ENCODE data around the gene BTRC. TPM values are rescaled to one million over a fixed set of nuclear protein-coding genes. Genes with fewer than 3 reads are reported as not detected.

The BTRC gene
- total and polyA plus RNA-seq, 5 experiments from 2014 or later = 7.9 to 23.8 (median 11.0) TPM

DNA sequence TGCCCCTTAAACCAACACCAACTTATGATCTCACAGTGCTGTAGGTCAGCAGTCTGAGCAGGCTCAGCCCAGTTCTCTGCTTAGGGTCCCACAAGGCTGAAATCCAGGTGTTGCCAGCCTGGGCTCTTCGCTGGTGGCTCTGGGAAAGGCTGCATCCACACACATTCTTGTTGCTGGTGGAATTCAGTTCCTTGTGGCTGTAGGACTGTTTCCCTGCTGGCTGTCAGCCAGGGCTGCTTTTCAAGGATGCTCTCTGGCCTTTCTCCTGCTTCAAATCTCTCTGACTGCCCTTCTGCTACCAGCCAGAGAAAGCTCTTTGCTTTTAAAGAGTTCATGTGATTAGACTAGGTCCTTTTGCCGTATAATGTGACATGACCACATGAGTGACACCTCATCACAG, 218.8 kb downstream of the BTRC start:
- H3K27me3 Mint-ChIP-seq = peaks cover 11 to 23% (median 17%) of the 10 kb centered on the region in 5 donors
- peak in 1 of 10 donors; percentile 0 for DNase-seq
- no peak overlapping the region for H3K27ac Mint-ChIP-seq
- no peaks in the 10 kb centered on the region for H3K9me3 Mint-ChIP-seq
- peaks cover 0 to 3% (median 2%) of the 10 kb centered on the region in 3 donors for H3K36me3 Mint-ChIP-seq
- no peak overlapping the region for H3K4me3 Mint-ChIP-seq
- H3K4me1 Mint-ChIP-seq = peaks cover 6 to 16% (median 10%) of the 10 kb centered on the region in 4 donors
- ATAC-seq = no peak
- POLR2A ChIA-PET = no interaction called here

DNA sequence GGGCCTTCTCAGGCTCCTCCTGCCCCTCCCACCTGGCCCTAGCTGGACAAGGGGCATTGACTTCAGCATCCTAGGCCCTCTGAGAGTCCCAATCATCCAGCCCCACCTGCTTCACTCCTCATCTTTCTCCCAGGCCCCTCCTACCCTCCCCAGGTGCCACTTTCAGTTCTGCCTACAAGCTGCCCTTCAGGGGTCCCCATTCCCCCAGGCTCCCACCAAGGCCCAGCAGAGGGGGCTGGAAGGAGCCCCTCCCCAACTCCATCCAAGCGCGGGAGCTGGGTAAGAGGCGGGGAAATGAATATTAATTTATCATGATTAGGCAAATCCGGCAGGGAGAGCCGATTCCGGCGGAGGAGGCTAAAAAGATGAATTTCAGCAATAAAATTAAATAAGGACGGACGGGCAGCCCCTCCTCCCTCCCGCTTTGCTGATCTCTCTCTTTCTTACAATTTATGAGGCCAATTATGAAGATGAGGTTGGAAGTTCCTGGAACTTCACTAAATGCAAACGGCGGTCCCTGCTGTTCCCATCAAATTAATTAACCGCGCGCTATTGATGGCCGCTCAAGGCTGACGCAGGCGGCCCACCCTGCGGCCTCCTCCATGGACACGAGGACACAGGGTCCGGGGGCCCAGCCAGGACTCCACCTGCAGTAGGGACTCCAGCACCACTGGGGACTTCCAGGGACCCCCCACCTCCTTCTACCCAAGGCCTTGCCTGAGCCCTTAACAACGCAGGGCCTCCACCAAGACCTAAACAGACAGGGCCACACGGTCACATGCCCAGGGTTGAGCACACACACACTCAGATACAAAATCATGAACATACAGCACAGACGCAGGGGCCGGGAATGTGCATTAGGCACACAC, 220.2 kb downstream of the BTRC start:
- H3K4me3 Mint-ChIP-seq = no peak overlapping the region
- H3K36me3 Mint-ChIP-seq = peaks cover 0 to 5% (median 2%) of the 10 kb centered on the region in 3 donors
- H3K27ac Mint-ChIP-seq = peak overlapping the region in 2 of 10 donors; percentile 41 to 72
- POLR2A ChIA-PET = no interaction called here
- DNase-seq (peak in 1 of 10 donors; percentile 54), ATAC-seq (no peak)
- H3K9me3 Mint-ChIP-seq = no peaks in the 10 kb centered on the region
- peaks cover 6 to 16% (median 10%) of the 10 kb centered on the region in 4 donors for H3K4me1 Mint-ChIP-seq
- peaks cover 2 to 10% (median 6%) of the 10 kb centered on the region in 5 donors for H3K27me3 Mint-ChIP-seq

DNA sequence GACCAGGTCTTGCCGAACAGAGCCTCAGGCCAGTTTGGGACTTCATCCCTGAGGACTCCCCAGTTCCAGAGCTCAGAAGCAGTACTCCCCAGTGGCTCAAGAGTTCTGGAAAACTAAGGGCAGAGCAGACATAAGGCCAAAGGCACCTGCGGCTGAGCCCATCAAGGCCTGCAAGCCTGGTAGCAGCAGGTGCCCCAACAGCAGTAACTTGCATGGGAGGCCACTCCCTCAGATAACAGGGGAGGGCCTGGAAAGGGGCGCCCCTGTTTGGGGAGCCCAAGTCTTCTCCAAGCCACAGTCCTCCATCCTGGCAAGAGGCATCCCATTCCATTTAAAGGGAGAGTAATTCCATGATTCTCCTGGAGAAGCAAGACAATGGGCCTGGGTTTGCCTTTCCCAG, 221.1 kb downstream of the BTRC start:
- Mint-ChIP-seq H3K36me3 (peaks cover 0 to 10% (median 2%) of the 10 kb centered on the region in 3 donors), H3K9me3 (no peaks in the 10 kb centered on the region), H3K27me3 (peaks cover 0 to under 1% (median 0%) of the 10 kb centered on the region in 5 donors), H3K4me1 (peaks cover 2 to 8% (median 3%) of the 10 kb centered on the region in 4 donors), H3K4me3 (no peak overlapping the region), H3K27ac (no peak overlapping the region)
- POLR2A ChIA-PET = no interaction called here
- DNase-seq (peak in 1 of 10 donors; percentile 21), ATAC-seq (no peak)

DNA sequence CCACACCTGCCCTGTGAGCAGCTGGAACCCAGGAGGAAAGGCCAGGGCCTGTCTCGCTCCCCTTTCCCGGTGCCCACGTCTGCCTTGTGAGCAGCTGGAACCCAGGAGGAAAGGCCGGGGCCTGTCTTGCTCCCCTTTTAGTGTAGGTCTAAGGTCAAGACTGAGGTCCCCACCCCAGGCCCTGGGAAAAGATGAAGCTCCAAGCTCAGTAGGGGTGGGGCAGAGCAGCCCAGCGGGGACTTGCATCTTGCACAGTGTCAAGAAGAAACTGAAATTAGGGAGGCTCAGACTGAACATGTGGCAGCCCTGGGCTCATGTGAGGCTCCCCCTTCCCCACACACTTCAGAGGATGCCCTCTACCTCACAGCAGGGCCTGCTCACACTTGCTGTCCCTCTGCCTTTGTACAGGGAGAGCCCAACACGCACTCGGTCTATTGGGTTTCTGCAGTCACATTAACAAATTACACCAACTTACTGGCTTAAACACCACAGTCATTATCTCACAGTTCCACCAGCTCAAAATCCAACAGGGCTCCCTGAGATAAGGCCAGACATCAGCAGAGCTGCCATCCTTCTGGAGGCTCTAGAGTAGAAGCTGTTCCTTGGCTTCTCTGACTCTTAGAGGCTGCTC, 221.7 kb downstream of the BTRC start:
- ATAC-seq = no peak
- H3K27ac Mint-ChIP-seq = peak overlapping the region in 3 of 10 donors; percentile 34 to 83 (median 65)
- H3K9me3 Mint-ChIP-seq = no peaks in the 10 kb centered on the region
- peak in 1 of 10 donors; percentile 45 for DNase-seq
- H3K4me1 Mint-ChIP-seq = peaks cover 0 to 3% (median 1%) of the 10 kb centered on the region in 4 donors
- H3K4me3 Mint-ChIP-seq = no peak overlapping the region
- H3K27me3 Mint-ChIP-seq = no peaks in the 10 kb centered on the region
- H3K36me3 Mint-ChIP-seq = peaks cover 0 to 15% (median 2%) of the 10 kb centered on the region in 3 donors
- POLR2A ChIA-PET = interaction anchor here (0.7 kb wide), 1 partner anchor 74 kb away, joined by 4 read pairs; no protein-coding TSS in a partner anchor

DNA sequence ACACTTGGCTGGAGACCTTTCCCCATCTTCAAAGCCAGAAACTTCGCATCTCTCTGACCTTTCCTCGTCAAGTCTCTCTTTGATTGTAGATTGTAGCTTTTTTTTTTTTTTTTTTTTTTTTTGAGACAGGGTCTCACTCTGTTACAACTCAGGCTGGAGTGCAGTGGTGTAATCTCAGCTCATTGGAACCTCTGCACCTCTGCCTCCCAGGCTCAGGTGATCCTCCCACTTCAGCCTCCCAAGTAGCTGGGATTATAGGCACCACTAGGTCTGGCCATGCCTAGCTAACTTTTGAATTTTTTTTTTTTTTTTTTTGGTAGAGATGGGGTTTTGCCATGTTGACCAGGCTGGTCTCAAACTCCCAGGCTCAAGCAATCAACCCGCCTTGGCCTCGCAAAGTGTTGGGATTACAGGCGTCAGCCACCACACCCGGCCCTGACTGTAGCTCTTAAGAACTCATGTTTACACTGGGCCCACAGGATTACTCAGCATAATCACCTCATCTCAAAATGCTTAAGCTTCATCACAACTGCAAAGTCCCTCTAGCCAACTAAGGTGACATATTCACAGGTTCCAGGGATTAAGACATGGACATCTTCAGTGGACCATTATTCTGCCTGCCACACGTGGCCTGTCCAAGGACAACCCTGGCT, 222.4 kb downstream of the BTRC start:
- Mint-ChIP-seq H3K27ac (peak overlapping the region in 3 of 10 donors; percentile 34 to 83 (median 65)), H3K27me3 (no peaks in the 10 kb centered on the region), H3K4me1 (peaks cover 0 to 3% (median 0%) of the 10 kb centered on the region in 4 donors), H3K36me3 (peaks cover 0 to 20% (median 2%) of the 10 kb centered on the region in 3 donors), H3K4me3 (no peak overlapping the region), H3K9me3 (no peaks in the 10 kb centered on the region)
- DNase-seq = peak in 1 of 10 donors; percentile 30
- POLR2A ChIA-PET = interaction anchor here (0.7 kb wide), 1 partner anchor 73 kb away, joined by 4 read pairs; no protein-coding TSS in a partner anchor
- no peak for ATAC-seq

DNA sequence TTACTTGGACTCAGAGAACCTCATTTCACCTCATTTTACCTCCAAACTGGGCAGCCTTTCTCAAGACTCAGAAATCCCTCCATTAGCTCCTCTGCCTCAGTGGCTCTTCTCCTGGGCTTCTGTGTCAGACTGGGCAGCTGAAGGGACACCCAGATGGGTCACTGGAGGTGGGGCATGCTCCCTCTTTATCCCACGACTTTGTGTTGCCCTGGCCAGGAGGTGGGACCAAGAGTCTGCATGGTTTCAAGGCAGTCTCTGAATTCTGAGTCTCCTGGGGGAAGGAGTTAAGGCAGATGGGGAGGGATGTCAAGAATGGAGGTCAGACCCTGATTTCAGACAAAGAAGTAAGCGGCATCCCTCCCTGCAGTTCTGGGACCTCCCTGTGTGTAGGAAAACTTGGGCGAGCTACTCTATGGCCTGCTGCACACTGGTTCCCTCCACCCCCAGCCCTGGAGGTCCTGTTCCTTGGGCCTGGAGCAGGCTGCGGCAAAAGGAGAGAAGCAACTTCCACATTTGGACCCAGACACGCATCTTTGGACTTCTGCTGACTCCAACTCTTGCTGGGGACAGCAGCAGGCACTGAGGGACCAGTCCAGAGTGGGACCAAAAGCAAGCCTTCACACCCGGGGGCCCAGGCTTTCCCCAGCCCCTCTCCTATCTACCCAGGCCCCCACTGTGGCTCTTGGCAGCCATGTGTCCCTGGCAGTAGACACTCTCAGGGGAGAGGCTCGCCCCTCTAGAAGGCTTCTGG, 223.3 kb downstream of the BTRC start:
- ATAC-seq (no peak), DNase-seq (peak in 1 of 10 donors; percentile 51)
- POLR2A ChIA-PET = no interaction called here
- Mint-ChIP-seq H3K27ac (peak overlapping the region in 2 of 10 donors; percentile 6 to 55), H3K36me3 (peaks cover 0 to 29% (median 2%) of the 10 kb centered on the region in 3 donors), H3K27me3 (no peaks in the 10 kb centered on the region), H3K4me3 (no peak overlapping the region), H3K9me3 (no peaks in the 10 kb centered on the region), H3K4me1 (peaks cover 0 to 3% (median 0%) of the 10 kb centered on the region in 4 donors)

DNA sequence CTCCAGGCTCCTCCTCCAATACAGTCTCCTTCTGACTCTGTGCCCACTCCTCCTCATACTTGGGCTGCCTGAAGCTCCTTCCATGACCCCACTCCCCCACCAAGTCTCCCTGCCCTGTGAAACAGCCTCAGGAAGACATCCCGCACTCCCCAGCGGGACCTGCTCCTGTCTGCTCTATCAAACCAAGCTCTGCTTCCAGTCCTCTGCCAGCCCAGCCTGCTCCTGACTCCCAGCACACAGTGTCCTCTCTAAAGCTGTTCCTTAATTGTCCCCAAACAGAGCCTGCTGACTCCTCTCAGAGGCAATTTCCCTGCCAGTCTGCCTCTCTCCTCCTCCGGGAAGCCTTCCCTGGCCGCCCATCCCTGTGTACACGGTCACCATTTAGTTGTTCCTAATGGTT, 224.2 kb downstream of the BTRC start:
- H3K36me3 Mint-ChIP-seq = peaks cover 0 to 33% (median 2%) of the 10 kb centered on the region in 3 donors
- DNase-seq = peak in 1 of 10 donors; percentile 13
- POLR2A ChIA-PET = no interaction called here
- no peaks in the 10 kb centered on the region for H3K9me3 Mint-ChIP-seq
- no peak for ATAC-seq
- no peaks in the 10 kb centered on the region for H3K27me3 Mint-ChIP-seq
- H3K4me3 Mint-ChIP-seq = no peak overlapping the region
- H3K4me1 Mint-ChIP-seq = peaks cover 0 to 6% (median 0%) of the 10 kb centered on the region in 4 donors
- H3K27ac Mint-ChIP-seq = peak overlapping the region in 2 of 10 donors; percentile 29 to 55

DNA sequence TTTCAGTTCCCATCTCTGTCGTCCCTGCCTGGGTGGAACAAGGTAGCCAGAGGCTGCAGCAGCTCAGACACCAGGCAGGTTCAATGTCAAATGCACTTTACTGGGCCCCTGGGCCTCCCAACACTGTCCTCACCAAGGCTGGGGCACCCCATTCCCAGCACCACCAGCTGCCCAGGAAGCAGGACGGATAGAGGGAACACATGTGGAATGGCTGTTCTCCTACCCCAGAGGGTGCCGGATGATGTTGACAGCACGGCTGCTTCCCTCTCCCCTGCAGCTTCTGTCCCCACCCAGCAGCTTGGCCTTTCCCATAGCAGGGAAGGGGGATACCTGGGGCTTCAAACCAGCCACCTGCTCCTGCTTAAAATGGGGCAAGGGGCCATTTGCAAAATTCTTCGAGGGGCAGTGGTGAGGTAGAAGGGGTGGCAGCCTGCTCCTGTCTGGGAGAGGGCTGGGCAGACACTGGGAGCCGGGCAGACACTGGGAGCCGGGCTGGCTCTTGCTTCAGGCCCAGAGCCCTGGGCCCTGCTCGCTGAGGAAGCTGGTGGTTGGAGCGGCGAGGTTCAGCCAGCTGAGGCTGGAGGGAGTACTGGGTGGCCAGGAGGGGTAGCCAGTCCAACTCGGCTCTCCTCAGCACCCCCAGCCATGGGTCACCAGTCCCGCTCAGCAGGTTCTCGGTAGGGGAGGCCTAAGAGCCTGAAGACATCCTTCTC, 225.0 kb downstream of the BTRC start:
- Mint-ChIP-seq H3K27ac (peak overlapping the region in 1 of 10 donors; percentile 55), H3K36me3 (peaks cover 0 to 41% (median 2%) of the 10 kb centered on the region in 3 donors), H3K27me3 (no peaks in the 10 kb centered on the region), H3K9me3 (no peaks in the 10 kb centered on the region), H3K4me3 (no peak overlapping the region), H3K4me1 (peaks cover 0 to 7% (median 0%) of the 10 kb centered on the region in 4 donors)
- ATAC-seq = no peak
- POLR2A ChIA-PET = no interaction called here
- DNase-seq = peak in 1 of 10 donors; percentile 60

DNA sequence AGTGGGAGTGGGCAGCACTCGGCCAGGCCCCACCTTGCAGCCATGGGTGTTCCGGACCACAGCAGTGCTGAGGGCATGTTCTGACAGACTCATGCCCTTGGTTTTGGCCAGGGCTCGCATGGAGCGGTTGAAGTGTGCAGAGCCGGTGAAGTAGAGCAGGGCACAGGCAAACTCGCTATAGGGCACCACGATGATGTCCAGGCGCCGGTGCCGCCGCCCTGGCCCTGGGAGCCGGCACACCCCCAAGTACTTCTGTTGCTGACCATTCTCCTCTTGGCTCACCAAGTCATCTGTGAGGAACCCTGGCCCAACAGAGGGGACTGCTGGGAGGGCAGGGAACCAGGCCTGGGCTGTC, 225.5 kb downstream of the BTRC start:
- no peaks in the 10 kb centered on the region for H3K9me3 Mint-ChIP-seq
- POLR2A ChIA-PET = no interaction called here
- H3K4me1 Mint-ChIP-seq = peaks cover 0 to 7% (median 1%) of the 10 kb centered on the region in 4 donors
- H3K27me3 Mint-ChIP-seq = no peaks in the 10 kb centered on the region
- peaks cover 0 to 45% (median 2%) of the 10 kb centered on the region in 3 donors for H3K36me3 Mint-ChIP-seq
- H3K27ac Mint-ChIP-seq = no peak overlapping the region
- H3K4me3 Mint-ChIP-seq = no peak overlapping the region
- ATAC-seq (no peak), DNase-seq (no peak)

DNA sequence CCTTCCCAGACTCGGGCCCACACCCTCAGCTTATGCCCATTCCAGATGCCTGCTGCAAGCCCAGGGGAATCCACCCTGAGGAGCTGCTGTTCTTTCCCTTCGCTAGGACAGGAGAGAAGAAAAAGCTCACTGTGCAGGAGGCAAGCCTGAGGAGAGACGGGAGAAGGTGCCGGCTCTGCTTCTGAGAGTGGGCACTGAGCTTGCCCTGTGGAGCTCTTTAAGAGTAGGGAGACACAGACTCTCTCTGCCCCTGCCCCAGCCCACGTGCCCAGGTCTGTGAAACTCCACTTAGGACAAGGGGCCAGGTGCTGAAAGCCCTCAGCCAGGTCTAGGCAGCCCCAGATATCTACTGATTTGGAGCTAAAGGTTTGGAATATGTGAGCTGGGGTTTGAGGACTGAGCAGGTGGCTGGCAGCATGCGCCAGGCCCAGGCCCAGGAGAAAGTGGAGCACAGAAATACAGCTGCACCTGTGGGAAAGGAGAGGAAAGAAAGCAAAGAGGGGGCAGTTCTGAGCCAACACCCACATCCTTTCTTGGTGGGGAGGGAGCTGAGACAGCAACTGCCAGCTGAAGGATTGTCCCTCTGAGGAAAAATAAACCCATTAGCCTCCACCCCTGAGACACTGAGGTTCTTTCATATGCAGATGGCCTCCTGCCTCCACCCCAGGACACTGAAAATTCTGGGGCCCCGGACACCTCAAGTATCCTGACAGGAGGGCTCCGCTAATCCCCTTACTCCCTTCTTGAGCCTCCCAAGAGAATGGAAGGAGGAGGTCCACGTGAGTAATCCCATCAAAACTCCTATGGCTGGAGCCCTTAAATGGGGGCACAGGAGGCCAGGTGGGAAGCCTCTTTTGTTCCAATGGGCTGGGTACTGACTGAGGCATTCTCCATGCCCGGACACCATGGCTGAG, 226.8 kb downstream of the BTRC start:
- Mint-ChIP-seq H3K27me3 (no peaks in the 10 kb centered on the region), H3K4me1 (peaks cover 0 to 9% (median 5%) of the 10 kb centered on the region in 4 donors), H3K4me3 (no peak overlapping the region), H3K36me3 (peaks cover 0 to 49% (median 2%) of the 10 kb centered on the region in 3 donors), H3K27ac (peak overlapping the region in 1 of 10 donors; percentile 46), H3K9me3 (no peaks in the 10 kb centered on the region)
- ATAC-seq (no peak), DNase-seq (no peak)
- POLR2A ChIA-PET = no interaction called here

DNA sequence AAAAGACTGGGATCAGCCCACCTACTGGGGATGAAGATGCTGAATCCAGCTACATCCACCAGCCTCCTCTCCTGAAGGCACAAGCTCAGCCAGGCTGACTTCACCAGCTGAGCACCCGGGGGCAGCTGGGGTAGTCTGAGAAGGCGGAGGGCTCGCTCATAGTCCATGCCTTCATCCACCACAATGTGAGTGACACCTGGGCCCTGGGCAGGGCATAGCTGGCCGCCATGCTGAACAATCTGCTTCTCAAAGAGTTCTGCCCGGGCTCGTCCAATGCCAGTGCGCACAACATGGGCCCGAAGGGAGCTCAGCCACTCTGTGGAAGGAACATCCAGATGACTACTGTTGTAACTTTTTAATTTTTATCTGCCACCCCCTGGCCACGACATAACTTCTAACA, 231.9 kb downstream of the BTRC start:
- peak overlapping the region in 7 of 10 donors; percentile 2 to 52 (median 22) for H3K4me3 Mint-ChIP-seq
- peak overlapping the region in 1 of 10 donors; percentile 26 for H3K27ac Mint-ChIP-seq
- no peak for ATAC-seq
- H3K9me3 Mint-ChIP-seq = no peaks in the 10 kb centered on the region
- POLR2A ChIA-PET = no interaction called here
- H3K27me3 Mint-ChIP-seq = peaks cover 0 to 1% (median 0%) of the 10 kb centered on the region in 5 donors
- DNase-seq = no peak
- peaks cover 13 to 30% (median 30%) of the 10 kb centered on the region in 4 donors for H3K4me1 Mint-ChIP-seq
- peaks cover 0 to 33% (median 0%) of the 10 kb centered on the region in 3 donors for H3K36me3 Mint-ChIP-seq

All from naive thymus-derived CD8-positive, alpha-beta T cell (primary cell).